ENCODE data around the gene GPR132. TPM values are rescaled to one million over a fixed set of nuclear protein-coding genes. Genes with fewer than 3 reads are reported as not detected.

The GPR132 gene
- total and polyA plus RNA-seq, 10 of the 15 experiments (the other 5 are each of a cell fraction or from before 2014, with no cell fraction given) = 1.9 to 49.3 (median 20.4) TPM

GRCh38 chr14:105045710-105046326, 19.4 kb downstream of the GPR132 start (continued):
- TF ChIP-seq, protein P1, sequence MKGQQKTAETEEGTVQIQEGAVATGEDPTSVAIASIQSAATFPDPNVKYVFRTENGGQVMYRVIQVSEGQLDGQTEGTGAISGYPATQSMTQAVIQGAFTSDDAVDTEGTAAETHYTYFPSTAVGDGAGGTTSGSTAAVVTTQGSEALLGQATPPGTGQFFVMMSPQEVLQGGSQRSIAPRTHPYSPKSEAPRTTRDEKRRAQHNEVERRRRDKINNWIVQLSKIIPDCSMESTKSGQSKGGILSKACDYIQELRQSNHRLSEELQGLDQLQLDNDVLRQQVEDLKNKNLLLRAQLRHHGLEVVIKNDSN (IDR thresholded peaks at IDR 0.05; ENCODE audit: borderline replicate concordance, extremely low read length, insufficient read depth, low read depth, low read length) = no peak
- TF ChIP-seq ASH2L (IDR thresholded peaks at IDR 0.05; ENCODE audit: borderline replicate concordance, low read depth) (no peak), STAT3 (IDR thresholded peaks at IDR 0.05; ENCODE audit: low read depth, low read length) (no peak), MTA2 (IDR thresholded peaks at IDR 0.05; ENCODE audit: low read depth) (no peak), BCL11A (IDR thresholded peaks at IDR 0.05; ENCODE audit: low read depth, low read length) (no peak), ZZZ3 (IDR thresholded peaks at IDR 0.05; ENCODE audit: control insufficient read depth, insufficient read length, low read depth) (no peak), NR2C1 (IDR thresholded peaks at IDR 0.05) (0 out of 2 replicates have a peak, but pooled peaks have one; percentile 14), ZBED1 (IDR thresholded peaks at IDR 0.05; ENCODE audit: borderline replicate concordance) (no peak), BCL3 (IDR thresholded peaks at IDR 0.05; ENCODE audit: borderline replicate concordance, insufficient read depth, low read depth, low read length, poor library complexity, severe bottlenecking) (peak; percentile 93), RELA (IDR thresholded peaks at IDR 0.05; ENCODE audit: borderline replicate concordance, partially characterized antibody) (peak; percentile 79), YY1 (IDR thresholded peaks at IDR 0.05; ENCODE audit: low read depth, low read length) (peak; percentile 88), E4F1 (IDR thresholded peaks at IDR 0.05; ENCODE audit: borderline replicate concordance, partially characterized antibody) (no peak), NBN (IDR thresholded peaks at IDR 0.05) (no peak), POLR2A (IDR thresholded peaks at IDR 0.05; ENCODE audit: low read depth, low read length) (peak; percentile 75), BACH1 (IDR thresholded peaks at IDR 0.05; ENCODE audit: borderline replicate concordance) (peak; percentile 85), NKRF (conservative IDR thresholded peaks at IDR 0.05) (peak; percentile 59; the same call in 1 of the 2 replicates)
- TF ChIP-seq, protein P2, sequence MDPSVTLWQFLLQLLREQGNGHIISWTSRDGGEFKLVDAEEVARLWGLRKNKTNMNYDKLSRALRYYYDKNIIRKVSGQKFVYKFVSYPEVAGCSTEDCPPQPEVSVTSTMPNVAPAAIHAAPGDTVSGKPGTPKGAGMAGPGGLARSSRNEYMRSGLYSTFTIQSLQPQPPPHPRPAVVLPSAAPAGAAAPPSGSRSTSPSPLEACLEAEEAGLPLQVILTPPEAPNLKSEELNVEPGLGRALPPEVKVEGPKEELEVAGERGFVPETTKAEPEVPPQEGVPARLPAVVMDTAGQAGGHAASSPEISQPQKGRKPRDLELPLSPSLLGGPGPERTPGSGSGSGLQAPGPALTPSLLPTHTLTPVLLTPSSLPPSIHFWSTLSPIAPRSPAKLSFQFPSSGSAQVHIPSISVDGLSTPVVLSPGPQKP (IDR thresholded peaks at IDR 0.05; ENCODE audit: low read depth, low read length) = no peak; the same call in 1 of the 2 replicates
- TF ChIP-seq, protein P3, sequence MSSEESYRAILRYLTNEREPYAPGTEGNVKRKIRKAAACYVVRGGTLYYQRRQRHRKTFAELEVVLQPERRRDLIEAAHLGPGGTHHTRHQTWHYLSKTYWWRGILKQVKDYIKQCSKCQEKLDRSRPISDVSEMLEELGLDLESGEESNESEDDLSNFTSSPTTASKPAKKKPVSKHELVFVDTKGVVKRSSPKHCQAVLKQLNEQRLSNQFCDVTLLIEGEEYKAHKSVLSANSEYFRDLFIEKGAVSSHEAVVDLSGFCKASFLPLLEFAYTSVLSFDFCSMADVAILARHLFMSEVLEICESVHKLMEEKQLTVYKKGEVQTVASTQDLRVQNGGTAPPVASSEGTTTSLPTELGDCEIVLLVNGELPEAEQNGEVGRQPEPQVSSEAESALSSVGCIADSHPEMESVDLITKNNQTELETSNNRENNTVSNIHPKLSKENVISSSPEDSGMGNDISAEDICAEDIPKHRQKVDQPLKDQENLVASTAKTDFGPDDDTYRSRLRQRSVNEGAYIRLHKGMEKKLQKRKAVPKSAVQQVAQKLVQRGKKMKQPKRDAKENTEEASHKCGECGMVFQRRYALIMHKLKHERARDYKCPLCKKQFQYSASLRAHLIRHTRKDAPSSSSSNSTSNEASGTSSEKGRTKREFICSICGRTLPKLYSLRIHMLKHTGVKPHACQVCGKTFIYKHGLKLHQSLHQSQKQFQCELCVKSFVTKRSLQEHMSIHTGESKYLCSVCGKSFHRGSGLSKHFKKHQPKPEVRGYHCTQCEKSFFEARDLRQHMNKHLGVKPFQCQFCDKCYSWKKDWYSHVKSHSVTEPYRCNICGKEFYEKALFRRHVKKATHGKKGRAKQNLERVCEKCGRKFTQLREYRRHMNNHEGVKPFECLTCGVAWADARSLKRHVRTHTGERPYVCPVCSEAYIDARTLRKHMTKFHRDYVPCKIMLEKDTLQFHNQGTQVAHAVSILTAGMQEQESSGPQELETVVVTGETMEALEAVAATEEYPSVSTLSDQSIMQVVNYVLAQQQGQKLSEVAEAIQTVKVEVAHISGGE (CRISPR knock-in tag; IDR thresholded peaks at IDR 0.05) = no peak
